HCT116 (cell line): Measurements from ENCODE around the gene C3orf70. TPM values are rescaled to one million over a fixed set of nuclear protein-coding genes. Genes with fewer than 3 reads are reported as not detected.

ENCODE experiments used
- ATAC-seq: fragments of 200-7000 bp; cut with Tn5 transposase; 2 replicates; pipeline ENCODE4 v1.9.1; 2020; ENCODE audit warnings: mild to moderate bottlenecking, moderate library complexity
- BruUV-seq: library from RNA; stranded (reverse); fragments of 400-500 nt; replicated peaks from 2 replicates; lab custom pipeline; 2021; lab: Mats Ljungman, UMichigan
- CTCF ChIA-PET: fragments of 300-600 bp; sonication (Branson Sonifier 250); formaldehyde crosslinking; loops from one replicate; lab custom pipeline; 2021; ENCODE audit warnings: antibody characterized with exemption; lab: Charles Lee
- POLR2A ChIA-PET: fragments of 300-600, 350-600 bp; sonication (Branson Sonifier 250); formaldehyde crosslinking; loops from one replicate; lab custom pipeline; 2021; ENCODE audit warnings: antibody characterized with exemption; lab: Charles Lee
- RAD21 ChIA-PET, 2 experiments: fragments of 300-600 bp; sonication (Branson Sonifier 250); formaldehyde crosslinking; loops; one replicate each; lab custom pipeline; 2023; ENCODE audit warnings: low total read pairs in 2 of 2; ENCODE audit not compliant: uncharacterized antibody in 2 of 2, unreplicated experiment in 2 of 2, low non-redundant PET in 1 of 2; lab: Charles Lee
- DNase-seq: peaks from one replicate; pipeline ENCODE4 v3.0.0-alpha.2; 2010; ENCODE audit warnings: low read depth, low spot score
- H2AFZ ChIP-seq: fragments of 200-600 bp; shearing (Covaris generic), sonication (generic); 2 replicates; pipeline ENCODE4 v1.6.1; 2017; ENCODE audit warnings: low read depth, mixed run types, mixed read lengths, antibody characterized with exemption, low read length; ENCODE audit not compliant: poor library complexity, severe bottlenecking
- H3K27ac ChIP-seq: 2 replicates; pipeline ENCODE4 v1.5.1; 2012; ENCODE audit warnings: low read depth, low read length
- H3K27me3 ChIP-seq: fragments of 200-600 bp; sonication (generic); 2 replicates; pipeline ENCODE4 v1.6.1; 2016; ENCODE audit warnings: mixed run types, low read length, mixed read lengths; ENCODE audit not compliant: insufficient read depth
- H3K36me3 ChIP-seq, 2 experiments: fragments of 200-500 bp in 1 of 2; fragments of 200-600 bp in 1 of 2; sonication (Bioruptor generic) in 1 of 2; sonication (generic) in 1 of 2; 2 replicates each; pipeline versions ENCODE4 v1.5.1 to v1.6.1; 2014 to 2016; ENCODE audit warnings: low read length in 2 of 2, inconsistent platforms in 1 of 2, mixed read lengths in 1 of 2, mixed run types in 1 of 2; ENCODE audit not compliant: insufficient read depth in 2 of 2, control insufficient read depth in 1 of 2
- H3K4me1 ChIP-seq, 2 experiments: fragments of 200-600 bp in 1 of 2; sonication (generic) in 1 of 2; 2 replicates each; pipeline versions ENCODE4 v1.5.1 to v1.6.1; 2012 to 2017; ENCODE audit warnings: low read length in 2 of 2, inconsistent platforms in 1 of 2, mild to moderate bottlenecking in 1 of 2, mixed read lengths in 1 of 2, mixed run types in 1 of 2, moderate library complexity in 1 of 2; ENCODE audit not compliant: insufficient read depth in 2 of 2, control insufficient read depth in 1 of 2
- H3K4me2 ChIP-seq: fragments of 200-600 bp; sonication (generic); 2 replicates; pipeline ENCODE4 v1.6.1; 2017; ENCODE audit warnings: mixed run types, low read length, mixed read lengths
- H3K4me3 ChIP-seq, 2 experiments: fragments of 200-600 bp in 1 of 2; sonication (generic) in 1 of 2; replicated peaks in 1 of 2; 2 replicates each; pipeline ENCODE4 v1.5.1; 2011 to 2016; ENCODE audit warnings: low read length in 2 of 2, control low read depth in 1 of 2, low read depth in 1 of 2, mild to moderate bottlenecking in 1 of 2, mixed read lengths in 1 of 2, mixed run types in 1 of 2
- H3K79me2 ChIP-seq: fragments of 200-600 bp; sonication (generic); 2 replicates; pipeline ENCODE4 v1.6.1; 2017; ENCODE audit warnings: mild to moderate bottlenecking, mixed run types, low read length, moderate library complexity, mixed read lengths; ENCODE audit not compliant: insufficient read depth
- H3K9ac ChIP-seq: fragments of 200-600 bp; sonication (generic); 2 replicates; pipeline ENCODE4 v1.6.1; 2016; ENCODE audit warnings: low read length, mixed read lengths
- H3K9me2 ChIP-seq: fragments of 200-600 bp; sonication (generic), shearing (Covaris generic); 2 replicates; pipeline ENCODE4 v1.6.1; 2017; ENCODE audit warnings: mixed run types, mild to moderate bottlenecking, moderate library complexity; ENCODE audit not compliant: insufficient read depth
- H3K9me3 ChIP-seq, 2 experiments: fragments of 200-500 bp in 1 of 2; fragments of 200-600 bp in 1 of 2; sonication (Bioruptor generic) in 1 of 2; sonication (generic) in 1 of 2; 2 replicates each; pipeline ENCODE4 v1.6.1; 2014 to 2017; ENCODE audit warnings: low read length in 2 of 2, mixed read lengths in 2 of 2, inconsistent platforms in 1 of 2, low read depth in 1 of 2, mild to moderate bottlenecking in 1 of 2, mixed run types in 1 of 2, moderate library complexity in 1 of 2; ENCODE audit not compliant: control insufficient read depth in 1 of 2, insufficient read depth in 1 of 2
- H4K20me1 ChIP-seq: fragments of 200-600 bp; sonication (generic), shearing (Covaris generic); 2 replicates; pipeline ENCODE4 v1.6.1; 2017; ENCODE audit warnings: mixed run types, mild to moderate bottlenecking, moderate library complexity; ENCODE audit not compliant: insufficient read depth
- CEBPB ChIP-seq: IDR thresholded peaks from 2 replicates; pipeline ENCODE4 v1.6.1; 2012; ENCODE audit warnings: low read depth
- CTCF ChIP-seq, 3 experiments: fragments of 200-600 bp in 1 of 3; sonication (generic) in 1 of 3; IDR thresholded peaks in 2 of 3; conservative IDR thresholded peaks in 1 of 3; 2 replicates each; pipeline ENCODE4 v1.5.1; 2012 to 2017; ENCODE audit warnings: low read depth in 2 of 3, low read length in 2 of 3, antibody characterized with exemption in 1 of 3, borderline replicate concordance in 1 of 3, control low read depth in 1 of 3, mild to moderate bottlenecking in 1 of 3, mixed read lengths in 1 of 3, mixed run types in 1 of 3, moderate library complexity in 1 of 3; ENCODE audit not compliant: insufficient read depth in 1 of 3
- ELF1 ChIP-seq: IDR thresholded peaks from 2 replicates; pipeline ENCODE4 v1.6.1; 2012; ENCODE audit warnings: low read depth, borderline replicate concordance
- FOSL1 ChIP-seq: IDR thresholded peaks from 2 replicates; pipeline ENCODE4 v1.6.1; 2012; ENCODE audit warnings: low read depth
- POLR2A ChIP-seq: IDR thresholded peaks from 2 replicates; pipeline ENCODE4 v1.7.0; 2011; ENCODE audit warnings: borderline replicate concordance; ENCODE audit not compliant: insufficient read depth, insufficient read length; ENCODE audit errors: extremely low read depth
- RAD21 ChIP-seq: IDR thresholded peaks from 2 replicates; pipeline ENCODE4 v1.6.1; 2012; ENCODE audit warnings: low read depth, mild to moderate bottlenecking
- ZBTB33 ChIP-seq: IDR thresholded peaks from 2 replicates; pipeline ENCODE4 v1.6.1; 2011; ENCODE audit warnings: mild to moderate bottlenecking, low read length, moderate library complexity; ENCODE audit not compliant: insufficient replicate concordance; ENCODE audit errors: extremely low read depth
- ZFX ChIP-seq: fragments of 450-650 bp; IDR thresholded peaks from 2 replicates; pipeline ENCODE4 v1.6.1; 2017
- intact Hi-C: fragments of 100-400 bp; cut with micrococcal nuclease; formaldehyde crosslinking; loops from 2 replicates; pipeline ENCODE4 v1.10.0; 2022
- total RNA-seq: library from RNA; stranded (reverse); gene quantifications from one replicate; pipeline ENCODE4 v1.2.1, GENCODE V29; 2021; ENCODE audit not compliant: unreplicated experiment
- TF ChIP-seq, protein P1 (sequence below): IDR thresholded peaks from 2 replicates; pipeline ENCODE4 v1.6.1; 2012; ENCODE audit warnings: low read depth

C3orf70 gene
- total RNA-seq, 1 experiment from 2014 or later, result not detected

- no peak for ATAC-seq
- peak overlapping the region; percentile 33 for H2AFZ ChIP-seq
- CTCF ChIA-PET, result no interaction called here
- TF ChIP-seq CEBPB (no peak), POLR2A (no peak), ELF1 (no peak), ZFX (no peak)
- TF ChIP-seq, protein P1, sequence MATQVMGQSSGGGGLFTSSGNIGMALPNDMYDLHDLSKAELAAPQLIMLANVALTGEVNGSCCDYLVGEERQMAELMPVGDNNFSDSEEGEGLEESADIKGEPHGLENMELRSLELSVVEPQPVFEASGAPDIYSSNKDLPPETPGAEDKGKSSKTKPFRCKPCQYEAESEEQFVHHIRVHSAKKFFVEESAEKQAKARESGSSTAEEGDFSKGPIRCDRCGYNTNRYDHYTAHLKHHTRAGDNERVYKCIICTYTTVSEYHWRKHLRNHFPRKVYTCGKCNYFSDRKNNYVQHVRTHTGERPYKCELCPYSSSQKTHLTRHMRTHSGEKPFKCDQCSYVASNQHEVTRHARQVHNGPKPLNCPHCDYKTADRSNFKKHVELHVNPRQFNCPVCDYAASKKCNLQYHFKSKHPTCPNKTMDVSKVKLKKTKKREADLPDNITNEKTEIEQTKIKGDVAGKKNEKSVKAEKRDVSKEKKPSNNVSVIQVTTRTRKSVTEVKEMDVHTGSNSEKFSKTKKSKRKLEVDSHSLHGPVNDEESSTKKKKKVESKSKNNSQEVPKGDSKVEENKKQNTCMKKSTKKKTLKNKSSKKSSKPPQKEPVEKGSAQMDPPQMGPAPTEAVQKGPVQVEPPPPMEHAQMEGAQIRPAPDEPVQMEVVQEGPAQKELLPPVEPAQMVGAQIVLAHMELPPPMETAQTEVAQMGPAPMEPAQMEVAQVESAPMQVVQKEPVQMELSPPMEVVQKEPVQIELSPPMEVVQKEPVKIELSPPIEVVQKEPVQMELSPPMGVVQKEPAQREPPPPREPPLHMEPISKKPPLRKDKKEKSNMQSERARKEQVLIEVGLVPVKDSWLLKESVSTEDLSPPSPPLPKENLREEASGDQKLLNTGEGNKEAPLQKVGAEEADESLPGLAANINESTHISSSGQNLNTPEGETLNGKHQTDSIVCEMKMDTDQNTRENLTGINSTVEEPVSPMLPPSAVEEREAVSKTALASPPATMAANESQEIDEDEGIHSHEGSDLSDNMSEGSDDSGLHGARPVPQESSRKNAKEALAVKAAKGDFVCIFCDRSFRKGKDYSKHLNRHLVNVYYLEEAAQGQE, result no peak
- H3K4me3 ChIP-seq, result no peak overlapping the region
- H3K9me3 ChIP-seq, result no peaks in the 10 kb centered on the region
- H3K27me3 ChIP-seq, result peaks cover 6% of the 10 kb centered on the region; the same call in 1 of the 2 replicates
- H3K27ac ChIP-seq, result no peak overlapping the region
- no peak for DNase-seq
- H3K9ac ChIP-seq, result no peak overlapping the region
- H3K4me2 ChIP-seq, result no peak overlapping the region
- no peaks in the 10 kb centered on the region for H3K4me1 ChIP-seq
- RAD21 ChIA-PET, result no interaction called here
- H3K9me2 ChIP-seq, result no peaks in the 10 kb centered on the region
- H4K20me1 ChIP-seq, result no peaks in the 10 kb centered on the region
- no peaks in the 10 kb centered on the region for H3K36me3 ChIP-seq
- POLR2A ChIA-PET, result no interaction called here
- H3K79me2 ChIP-seq, result no peaks in the 10 kb centered on the region
- no TSS peak for BruUV-seq
- intact Hi-C loops, result no loop called here
Observed at GRCh38 chr3:185089751-185090150, 63.1 kb downstream of the C3orf70 start.

GRCh38 chr3:185089343-185089742 lies 63.5 kb downstream of the C3orf70 start:
- peak overlapping the region; percentile 33 for H2AFZ ChIP-seq
- no peak for DNase-seq
- CTCF ChIA-PET, result no interaction called here
- no peak overlapping the region for H3K9ac ChIP-seq
- H3K27ac ChIP-seq, result no peak overlapping the region
- no peak overlapping the region for H3K4me2 ChIP-seq
- H3K27me3 ChIP-seq, result peaks cover 6% of the 10 kb centered on the region; the same call in 1 of the 2 replicates
- H3K4me3 ChIP-seq, result no peak overlapping the region
- no peak for TF ChIP-seq ZBTB33
- no peak for TF ChIP-seq CTCF (IDR thresholded peaks at IDR 0.05 in 2 of 3, conservative IDR thresholded peaks at IDR 0.05 in 1 of 3; ENCODE audit: borderline replicate concordance in 1 of 3, insufficient read depth in 1 of 3, low read depth in 2 of 3, low read length in 2 of 3)
- no peak for TF ChIP-seq RAD21
- TF ChIP-seq POLR2A, result no peak
- TF ChIP-seq FOSL1, result no peak
- TF ChIP-seq, all 23 proteins: peak for 0
- Histone ChIP-seq H4K20me1 (no peaks in the 10 kb centered on the region), H3K9me3 (no peaks in the 10 kb centered on the region), H3K79me2 (no peaks in the 10 kb centered on the region), H3K9me2 (no peaks in the 10 kb centered on the region), H3K4me1 (no peaks in the 10 kb centered on the region), H3K36me3 (no peaks in the 10 kb centered on the region)
- intact Hi-C loops, result no loop called here
- no peak for ATAC-seq
- BruUV-seq, result no TSS peak
- ChIA-PET POLR2A (no interaction called here), RAD21 (no interaction called here)
